Nephron (organoid): Measurements from ENCODE around the gene ZSCAN1.
A peak's percentile ranks its signal among the peaks of the same experiment; 100 is the strongest.

Experiments used
- H3K27ac Mint-ChIP-seq, 3 experiments: 2 replicates each; pipeline ENCODE4 v1.8.0; 2020; ENCODE audit warnings: mixed read lengths in 3 of 3, mild to moderate bottlenecking in 2 of 3, moderate library complexity in 1 of 3
- H3K27me3 Mint-ChIP-seq: 2 replicates; pipeline ENCODE4 v1.8.0; 2021; ENCODE audit warnings: low read depth, mild to moderate bottlenecking, moderate library complexity, mixed read lengths
- H3K36me3 Mint-ChIP-seq: 2 replicates; pipeline ENCODE4 v1.8.0; 2020; ENCODE audit warnings: low read depth, mixed read lengths
- H3K4me1 Mint-ChIP-seq: 2 replicates; pipeline ENCODE4 v1.8.0; 2020; ENCODE audit warnings: mixed read lengths
- H3K4me3 Mint-ChIP-seq, 3 experiments: 2 replicates each; pipeline ENCODE4 v1.8.0; 2020; ENCODE audit warnings: mild to moderate bottlenecking in 3 of 3, mixed read lengths in 3 of 3, moderate library complexity in 2 of 3
- H3K9me3 Mint-ChIP-seq: 2 replicates; pipeline ENCODE4 v1.8.0; 2020; ENCODE audit warnings: mixed read lengths
- TF ChIP-seq, protein P1 (sequence below), 3 experiments: fragments of 200-600 bp; sonication (generic); IDR thresholded peaks; one replicate each; pipeline ENCODE4 v1.5.0; 2021; ENCODE audit warnings: antibody characterized with exemption in 3 of 3; ENCODE audit not compliant: unreplicated experiment in 3 of 3

ZSCAN1 gene

GRCh38 chr19:58033741-58034476 is at the start of gene ZSCAN1:
Gene ZSCAN1 (plus strand): TSS chr19:58034025. CDS start chr19:58037837, 3,812 bp downstream.
- Mint-ChIP-seq H3K4me1 (no peaks in the 10 kb centered on the region), H3K27ac (peak within 1 kb of the TSS; percentile 37 to 83 (median 69)), H3K9me3 (peaks cover 30% of the 10 kb centered on the region), H3K27me3 (peaks cover 5% of the 10 kb centered on the region), H3K36me3 (peaks cover 16% of the 10 kb centered on the region), H3K4me3 (peak within 1 kb of the TSS; percentile 82 to 88 (median 88))
- TF ChIP-seq, protein P1, sequence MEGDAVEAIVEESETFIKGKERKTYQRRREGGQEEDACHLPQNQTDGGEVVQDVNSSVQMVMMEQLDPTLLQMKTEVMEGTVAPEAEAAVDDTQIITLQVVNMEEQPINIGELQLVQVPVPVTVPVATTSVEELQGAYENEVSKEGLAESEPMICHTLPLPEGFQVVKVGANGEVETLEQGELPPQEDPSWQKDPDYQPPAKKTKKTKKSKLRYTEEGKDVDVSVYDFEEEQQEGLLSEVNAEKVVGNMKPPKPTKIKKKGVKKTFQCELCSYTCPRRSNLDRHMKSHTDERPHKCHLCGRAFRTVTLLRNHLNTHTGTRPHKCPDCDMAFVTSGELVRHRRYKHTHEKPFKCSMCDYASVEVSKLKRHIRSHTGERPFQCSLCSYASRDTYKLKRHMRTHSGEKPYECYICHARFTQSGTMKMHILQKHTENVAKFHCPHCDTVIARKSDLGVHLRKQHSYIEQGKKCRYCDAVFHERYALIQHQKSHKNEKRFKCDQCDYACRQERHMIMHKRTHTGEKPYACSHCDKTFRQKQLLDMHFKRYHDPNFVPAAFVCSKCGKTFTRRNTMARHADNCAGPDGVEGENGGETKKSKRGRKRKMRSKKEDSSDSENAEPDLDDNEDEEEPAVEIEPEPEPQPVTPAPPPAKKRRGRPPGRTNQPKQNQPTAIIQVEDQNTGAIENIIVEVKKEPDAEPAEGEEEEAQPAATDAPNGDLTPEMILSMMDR (IDR thresholded peaks at IDR 0.05; ENCODE audit: unreplicated experiment in 3 of 3) = no peak

DNA sequence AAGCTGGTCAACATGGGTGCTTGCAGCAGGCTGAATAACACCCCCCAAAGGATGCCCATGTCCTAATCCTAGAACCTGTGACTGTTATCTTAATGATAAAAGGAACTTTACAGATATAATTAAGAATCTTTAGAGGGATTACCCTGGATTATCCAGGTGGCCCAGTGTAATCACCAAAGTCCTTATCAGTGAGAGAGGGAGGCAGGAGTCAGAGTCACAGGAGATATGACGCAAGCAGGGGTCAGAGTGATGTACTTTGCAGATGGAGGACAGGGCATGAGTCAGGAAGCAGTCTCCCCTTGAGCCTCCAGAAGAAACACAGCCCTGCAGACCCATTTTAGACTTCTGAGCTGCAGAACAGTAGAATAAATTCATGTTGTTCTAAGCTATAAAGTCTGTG is 41.0 kb upstream of the ZSCAN1 start:
- Mint-ChIP-seq H3K27me3 (peaks cover 4% of the 10 kb centered on the region), H3K4me1 (no peaks in the 10 kb centered on the region), H3K4me3 (no peak overlapping the region), H3K27ac (no peak overlapping the region), H3K9me3 (peaks cover 86% of the 10 kb centered on the region), H3K36me3 (peaks cover 100% of the 10 kb centered on the region)
- TF ChIP-seq, protein P1 (IDR thresholded peaks at IDR 0.05; ENCODE audit: unreplicated experiment in 3 of 3) = no peak

- H3K36me3 Mint-ChIP-seq = peaks cover 96% of the 10 kb centered on the region
- H3K27me3 Mint-ChIP-seq = peaks cover 4% of the 10 kb centered on the region
- H3K4me3 Mint-ChIP-seq = peak overlapping the region; percentile 79 to 93 (median 85)
- H3K4me1 Mint-ChIP-seq = peaks cover 11% of the 10 kb centered on the region
- peak overlapping the region in 2 of 3 experiments; percentile 91 to 95 for H3K27ac Mint-ChIP-seq
- H3K9me3 Mint-ChIP-seq = peaks cover 88% of the 10 kb centered on the region
- TF ChIP-seq, protein P1 (IDR thresholded peaks at IDR 0.05; ENCODE audit: unreplicated experiment in 3 of 3) = no peak
Measured at GRCh38 chr19:58000677-58001076, 33.1 kb upstream of the ZSCAN1 start.

- Mint-ChIP-seq H3K9me3 (peaks cover 86% of the 10 kb centered on the region), H3K27me3 (peaks cover 4% of the 10 kb centered on the region), H3K4me3 (peak overlapping the region; percentile 79 to 93 (median 85)), H3K27ac (peak overlapping the region; percentile 91 to 97 (median 95)), H3K4me1 (peaks cover 11% of the 10 kb centered on the region), H3K36me3 (peaks cover 96% of the 10 kb centered on the region)
- TF ChIP-seq, protein P1 (IDR thresholded peaks at IDR 0.05; ENCODE audit: unreplicated experiment in 3 of 3) = no peak
Measured at GRCh38 chr19:58001895-58002369, 31.9 kb upstream of the ZSCAN1 start.

GRCh38 chr19:58002384-58003173 is 31.2 kb upstream of the ZSCAN1 start, which contains the start of gene ZNF606:
Gene ZNF606 (minus strand): TSS chr19:58002820. CDS start chr19:58001319, 1,501 bp downstream.
- peaks cover 4% of the 10 kb centered on the region for H3K27me3 Mint-ChIP-seq
- H3K9me3 Mint-ChIP-seq = peaks cover 86% of the 10 kb centered on the region
- peaks cover 11% of the 10 kb centered on the region for H3K4me1 Mint-ChIP-seq
- H3K4me3 Mint-ChIP-seq = peak within 1 kb of the TSS; percentile 79 to 93 (median 85)
- TF ChIP-seq, protein P1 (IDR thresholded peaks at IDR 0.05; ENCODE audit: unreplicated experiment in 3 of 3) = no peak
- peaks cover 96% of the 10 kb centered on the region for H3K36me3 Mint-ChIP-seq
- peak within 1 kb of the TSS; percentile 91 to 97 (median 95) for H3K27ac Mint-ChIP-seq
